OCI-LY7 (cell line): Measurements from ENCODE around the gene WWOX. TPM values are rescaled to one million over a fixed set of nuclear protein-coding genes. Genes with fewer than 3 reads are reported as not detected.

Source experiments
- BruUV-seq: library from RNA; stranded (reverse); fragments of 400-500 nt; replicated peaks from 2 replicates; lab custom pipeline; 2021; lab: Mats Ljungman, UMichigan
- CTCF ChIA-PET: fragments of 300-600 bp; sonication (Branson Sonifier 250); formaldehyde crosslinking; loops from one replicate; lab custom pipeline; 2022; ENCODE audit warnings: antibody characterized with exemption; ENCODE audit not compliant: unreplicated experiment; lab: Charles Lee
- POLR2A ChIA-PET: fragments of 300-600 bp; sonication (Branson Sonifier 250); formaldehyde crosslinking; loops from one replicate; lab custom pipeline; 2022; ENCODE audit warnings: antibody characterized with exemption; lab: Charles Lee
- DNase-seq: peaks from one replicate; pipeline ENCODE4 v3.0.0-alpha.2; 2015; ENCODE audit warnings: low spot score
- H2AFZ ChIP-seq: fragments of 200-600 bp; sonication (generic), shearing (Covaris generic); 2 replicates; pipeline ENCODE4 v1.6.1; 2014; ENCODE audit warnings: mild to moderate bottlenecking, antibody characterized with exemption, low read length, moderate library complexity
- H3K27ac ChIP-seq: fragments of 200-600 bp; sonication (generic); 2 replicates; pipeline ENCODE4 v1.5.1; 2014; ENCODE audit warnings: mixed run types, low read depth, mild to moderate bottlenecking, moderate library complexity, low read length, inconsistent platforms; ENCODE audit not compliant: poor library complexity, severe bottlenecking
- H3K36me3 ChIP-seq: fragments of 200-600 bp; sonication (generic); 2 replicates; pipeline ENCODE4 v1.6.1; 2014; ENCODE audit warnings: mild to moderate bottlenecking, antibody characterized with exemption, low read length, moderate library complexity, mixed read lengths; ENCODE audit not compliant: insufficient read depth
- H3K4me1 ChIP-seq: fragments of 200-600 bp; sonication (generic); 2 replicates; pipeline ENCODE4 v1.5.1; 2014; ENCODE audit warnings: mild to moderate bottlenecking, low read length; ENCODE audit not compliant: insufficient read depth, poor library complexity, severe bottlenecking
- H3K4me2 ChIP-seq: fragments of 200-600 bp; sonication (generic); 2 replicates; pipeline ENCODE4 v1.6.1; 2014; ENCODE audit warnings: mild to moderate bottlenecking, low read length
- H3K4me3 ChIP-seq: fragments of 200-600 bp; sonication (generic); 2 replicates; pipeline ENCODE4 v1.5.1; 2014; ENCODE audit warnings: mild to moderate bottlenecking, low read depth, low read length; ENCODE audit not compliant: poor library complexity, severe bottlenecking
- H3K79me2 ChIP-seq: fragments of 200-600 bp; sonication (generic); 2 replicates; pipeline ENCODE4 v1.6.1; 2016; ENCODE audit warnings: low read depth, mild to moderate bottlenecking, low read length, moderate library complexity, mixed read lengths; ENCODE audit not compliant: insufficient read depth
- H3K9me2 ChIP-seq: fragments of 200-600 bp; sonication (generic); 2 replicates; pipeline ENCODE4 v1.6.1; 2016; ENCODE audit warnings: mild to moderate bottlenecking, low read length, mixed read lengths; ENCODE audit not compliant: insufficient read depth
- H3K9me3 ChIP-seq: fragments of 200-600 bp; sonication (generic); 2 replicates; pipeline ENCODE4 v1.6.1; 2014; ENCODE audit warnings: mild to moderate bottlenecking, mixed run types, low read length, mixed read lengths
- H4K20me1 ChIP-seq: fragments of 200-600 bp; sonication (generic); 2 replicates; pipeline ENCODE4 v1.6.1; 2014; ENCODE audit warnings: mild to moderate bottlenecking, antibody characterized with exemption, low read length, moderate library complexity, mixed read lengths; ENCODE audit not compliant: insufficient read depth
- EZH2phosphoT487 ChIP-seq: fragments of 200-600 bp; sonication (generic); IDR thresholded peaks from 2 replicates; pipeline ENCODE4 v1.6.1; 2018; ENCODE audit warnings: low read depth, borderline replicate concordance, mild to moderate bottlenecking, mixed run types, antibody characterized with exemption, low read length, moderate library complexity, mixed read lengths
- intact Hi-C: fragments of 100-400 bp; cut with micrococcal nuclease; formaldehyde crosslinking; loops from one replicate; pipeline ENCODE4 v1.10.0; 2022; ENCODE audit not compliant: unreplicated experiment
- total RNA-seq, 2 experiments: library from RNA; depleted of rRNA in 1 of 2; stranded (reverse); fragments of >200 nt in 1 of 2; shearing (Covaris generic) in 1 of 2; gene quantifications; 2 replicates each; pipeline ENCODE4 v1.2.3, GENCODE V29; 2014 to 2022
- TF ChIP-seq, protein P1 (sequence below): fragments of 200-600 bp; sonication (generic); conservative IDR thresholded peaks from 2 replicates; pipeline ENCODE4 v1.5.1; 2014; ENCODE audit warnings: mild to moderate bottlenecking, antibody characterized with exemption, low read length, moderate library complexity, mixed read lengths

WWOX gene
- total RNA-seq, 2 experiments from 2014 or later: 40.2 to 47.6 TPM

DNA sequence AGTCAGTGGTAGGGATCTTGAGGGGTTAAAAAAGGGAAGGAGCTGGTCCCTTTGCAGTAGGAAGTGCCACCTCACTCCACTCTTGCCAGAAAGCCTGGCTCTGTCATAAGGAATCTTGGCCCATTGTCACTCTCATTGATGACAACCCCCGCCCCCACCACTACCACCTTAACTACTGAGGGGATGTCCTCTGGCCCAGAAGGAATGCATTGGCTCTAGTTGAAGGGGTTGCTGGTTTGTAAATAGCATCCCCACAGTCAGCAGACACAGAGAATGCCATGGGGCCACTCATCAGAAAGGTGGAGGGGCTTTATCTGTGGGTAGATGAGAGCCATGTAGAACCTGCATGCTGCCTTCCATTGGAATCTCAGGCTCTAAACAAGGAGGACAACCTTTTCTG, 316.2 kb downstream of the WWOX start:
- CTCF ChIA-PET: no interaction called here
- intact Hi-C loops: no loop called here
- DNase-seq: no peak

DNA sequence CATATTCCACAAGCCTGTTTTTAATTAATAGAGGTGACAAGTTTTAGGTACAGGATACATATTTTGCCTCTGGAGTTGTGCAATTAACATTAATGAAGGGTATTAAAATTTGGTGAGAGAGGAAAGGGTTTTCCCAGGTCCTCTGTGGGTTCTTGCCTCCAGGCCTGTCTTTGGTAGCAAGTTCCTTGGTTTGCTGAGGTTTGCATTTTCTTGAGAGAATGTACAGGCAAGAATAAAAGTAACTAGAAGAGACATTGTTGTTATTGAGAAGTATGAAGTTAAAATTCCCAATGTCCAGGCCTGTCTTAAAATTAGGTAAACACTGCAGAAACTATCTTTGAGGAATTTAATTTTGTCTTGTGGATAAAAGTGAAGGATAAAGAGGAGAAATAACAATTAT, 316.9 kb downstream of the WWOX start:
- H3K4me3 ChIP-seq: no peak overlapping the region
- CTCF ChIA-PET: no interaction called here

More for the DNA sequence above, 316.2 kb downstream of the WWOX start:
- Histone ChIP-seq H3K9me3 (no peaks in the 10 kb centered on the region), H3K4me2 (no peak overlapping the region), H3K79me2 (no peaks in the 10 kb centered on the region), H3K36me3 (no peaks in the 10 kb centered on the region), H3K4me3 (no peak overlapping the region), H3K9me2 (no peaks in the 10 kb centered on the region), H2AFZ (no peak overlapping the region), H3K4me1 (no peaks in the 10 kb centered on the region), H4K20me1 (no peaks in the 10 kb centered on the region), H3K27ac (no peak overlapping the region)
- TF ChIP-seq, protein P1, sequence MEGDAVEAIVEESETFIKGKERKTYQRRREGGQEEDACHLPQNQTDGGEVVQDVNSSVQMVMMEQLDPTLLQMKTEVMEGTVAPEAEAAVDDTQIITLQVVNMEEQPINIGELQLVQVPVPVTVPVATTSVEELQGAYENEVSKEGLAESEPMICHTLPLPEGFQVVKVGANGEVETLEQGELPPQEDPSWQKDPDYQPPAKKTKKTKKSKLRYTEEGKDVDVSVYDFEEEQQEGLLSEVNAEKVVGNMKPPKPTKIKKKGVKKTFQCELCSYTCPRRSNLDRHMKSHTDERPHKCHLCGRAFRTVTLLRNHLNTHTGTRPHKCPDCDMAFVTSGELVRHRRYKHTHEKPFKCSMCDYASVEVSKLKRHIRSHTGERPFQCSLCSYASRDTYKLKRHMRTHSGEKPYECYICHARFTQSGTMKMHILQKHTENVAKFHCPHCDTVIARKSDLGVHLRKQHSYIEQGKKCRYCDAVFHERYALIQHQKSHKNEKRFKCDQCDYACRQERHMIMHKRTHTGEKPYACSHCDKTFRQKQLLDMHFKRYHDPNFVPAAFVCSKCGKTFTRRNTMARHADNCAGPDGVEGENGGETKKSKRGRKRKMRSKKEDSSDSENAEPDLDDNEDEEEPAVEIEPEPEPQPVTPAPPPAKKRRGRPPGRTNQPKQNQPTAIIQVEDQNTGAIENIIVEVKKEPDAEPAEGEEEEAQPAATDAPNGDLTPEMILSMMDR: no peak
- no peak for TF ChIP-seq EZH2phosphoT487
- POLR2A ChIA-PET: no interaction called here
- no TSS peak for BruUV-seq

DNA sequence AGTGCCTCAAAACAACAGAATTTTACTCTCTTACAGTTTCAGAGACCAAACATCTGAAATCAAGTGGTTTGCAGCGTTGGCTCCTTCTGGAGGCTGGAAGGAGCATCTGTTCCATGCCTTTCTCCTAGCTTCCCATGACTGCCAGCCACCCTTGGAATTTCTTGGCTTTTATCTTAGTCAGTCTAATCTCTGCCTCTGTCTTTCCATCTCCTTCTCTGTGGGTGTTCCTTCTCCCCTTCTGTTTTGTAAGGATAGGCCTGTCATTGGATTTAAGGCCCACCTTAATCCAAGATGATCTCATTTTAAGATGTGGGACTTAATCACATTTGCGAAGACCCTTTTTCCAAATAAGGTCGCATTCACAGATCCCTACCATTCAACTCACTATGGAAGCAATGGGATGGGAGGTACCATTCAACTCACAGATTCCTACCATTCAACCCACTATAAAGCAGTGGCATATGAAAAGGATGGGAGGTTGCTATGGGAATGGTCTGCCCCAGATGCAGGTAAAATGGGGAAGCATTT, 321.8 kb downstream of the WWOX start:
- DNase-seq: no peak

More for the DNA sequence above, 316.9 kb downstream of the WWOX start:
- POLR2A ChIA-PET: no interaction called here
- BruUV-seq: no TSS peak
- no peak for DNase-seq
- Histone ChIP-seq H2AFZ (no peak overlapping the region), H3K4me1 (no peaks in the 10 kb centered on the region), H3K4me2 (no peak overlapping the region), H3K79me2 (no peaks in the 10 kb centered on the region), H3K9me3 (no peaks in the 10 kb centered on the region), H3K27ac (no peak overlapping the region), H3K9me2 (no peaks in the 10 kb centered on the region), H3K36me3 (no peaks in the 10 kb centered on the region), H4K20me1 (no peaks in the 10 kb centered on the region)
- intact Hi-C loops: no loop called here
- TF ChIP-seq, protein P1: no peak
- TF ChIP-seq EZH2phosphoT487: no peak

More for the DNA sequence above, 321.8 kb downstream of the WWOX start:
- Histone ChIP-seq H3K79me2 (no peaks in the 10 kb centered on the region), H2AFZ (no peak overlapping the region), H3K4me2 (no peak overlapping the region), H3K4me3 (no peak overlapping the region), H4K20me1 (no peaks in the 10 kb centered on the region), H3K9me3 (no peaks in the 10 kb centered on the region), H3K9me2 (no peaks in the 10 kb centered on the region), H3K4me1 (no peaks in the 10 kb centered on the region), H3K27ac (no peak overlapping the region), H3K36me3 (no peaks in the 10 kb centered on the region)
- POLR2A ChIA-PET: no interaction called here
- BruUV-seq: no TSS peak
- no peak for TF ChIP-seq EZH2phosphoT487
- TF ChIP-seq, protein P1: no peak
- intact Hi-C loops: no loop called here
- CTCF ChIA-PET: no interaction called here
